ENCODE measurements around the gene LRFN5.

- TF ChIP-seq CTCF (IDR thresholded peaks at IDR 0.05; ENCODE audit: low read length) = no peak
- no peak for TF ChIP-seq EZH2 (IDR thresholded peaks at IDR 0.05; ENCODE audit: borderline replicate concordance, low read length)
These were observed 23.2 kb downstream of the LRFN5 start for GRCh38 chr14:41629876-41630275.

All from OCI-LY1 (cell line).